ENCODE measurements around the gene PARD6B. TPM values are rescaled to one million over a fixed set of nuclear protein-coding genes. Genes with fewer than 3 reads are reported as not detected.
A peak's percentile ranks its signal among the peaks of the same experiment; 100 is the strongest.
"Not testable (repeated sequence)": the region's sequence is repeated elsewhere in the genome, so short reads cannot be mapped to it uniquely, and the experiment has no call there.

Gene PARD6B
- total and polyA plus RNA-seq, 8 donors: 3.1 to 17.8 (median 10.6) TPM

DNA sequence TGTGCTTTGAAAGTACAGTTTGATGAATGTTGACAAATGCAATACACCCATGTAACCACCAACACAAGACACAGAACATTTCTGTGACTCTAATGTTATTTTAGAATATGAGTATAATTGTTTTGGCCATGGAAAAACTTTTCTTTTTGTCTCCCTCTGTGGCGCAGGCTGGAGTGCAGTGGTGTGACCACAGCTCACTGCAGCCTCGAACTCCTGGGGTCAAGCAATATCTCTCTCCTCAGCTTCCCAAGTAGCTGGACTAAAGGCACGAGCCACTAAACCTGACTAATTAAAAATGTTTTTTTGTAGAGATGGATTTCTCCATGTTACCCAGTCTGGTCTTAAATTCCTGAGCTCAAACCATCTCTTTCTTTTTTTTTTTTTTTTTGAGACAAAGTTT, 43.1 kb downstream of the PARD6B start:
- FAIRE-seq (no peak), DNase-seq (peak in 2 of 6 donors; percentile 2 to 11), ATAC-seq (no peak)
- TF ChIP-seq, protein P1, sequence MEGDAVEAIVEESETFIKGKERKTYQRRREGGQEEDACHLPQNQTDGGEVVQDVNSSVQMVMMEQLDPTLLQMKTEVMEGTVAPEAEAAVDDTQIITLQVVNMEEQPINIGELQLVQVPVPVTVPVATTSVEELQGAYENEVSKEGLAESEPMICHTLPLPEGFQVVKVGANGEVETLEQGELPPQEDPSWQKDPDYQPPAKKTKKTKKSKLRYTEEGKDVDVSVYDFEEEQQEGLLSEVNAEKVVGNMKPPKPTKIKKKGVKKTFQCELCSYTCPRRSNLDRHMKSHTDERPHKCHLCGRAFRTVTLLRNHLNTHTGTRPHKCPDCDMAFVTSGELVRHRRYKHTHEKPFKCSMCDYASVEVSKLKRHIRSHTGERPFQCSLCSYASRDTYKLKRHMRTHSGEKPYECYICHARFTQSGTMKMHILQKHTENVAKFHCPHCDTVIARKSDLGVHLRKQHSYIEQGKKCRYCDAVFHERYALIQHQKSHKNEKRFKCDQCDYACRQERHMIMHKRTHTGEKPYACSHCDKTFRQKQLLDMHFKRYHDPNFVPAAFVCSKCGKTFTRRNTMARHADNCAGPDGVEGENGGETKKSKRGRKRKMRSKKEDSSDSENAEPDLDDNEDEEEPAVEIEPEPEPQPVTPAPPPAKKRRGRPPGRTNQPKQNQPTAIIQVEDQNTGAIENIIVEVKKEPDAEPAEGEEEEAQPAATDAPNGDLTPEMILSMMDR (IDR thresholded peaks at IDR 0.05): no peak
- Histone ChIP-seq H3K36me3 (no peaks in the 10 kb centered on the region), H3K4me3 (no peak overlapping the region), H3K4me1 (no peaks in the 10 kb centered on the region), H3K27me3 (no peaks in the 10 kb centered on the region), H3K9me3 (no peaks in the 10 kb centered on the region), H3K27ac (no peak overlapping the region)
- intact Hi-C loops (cut with DNase I): no loop called here
- 68 to 82% methylated on average over 3 of the region's 3 CpGs for WGBS, 2 donors

DNA sequence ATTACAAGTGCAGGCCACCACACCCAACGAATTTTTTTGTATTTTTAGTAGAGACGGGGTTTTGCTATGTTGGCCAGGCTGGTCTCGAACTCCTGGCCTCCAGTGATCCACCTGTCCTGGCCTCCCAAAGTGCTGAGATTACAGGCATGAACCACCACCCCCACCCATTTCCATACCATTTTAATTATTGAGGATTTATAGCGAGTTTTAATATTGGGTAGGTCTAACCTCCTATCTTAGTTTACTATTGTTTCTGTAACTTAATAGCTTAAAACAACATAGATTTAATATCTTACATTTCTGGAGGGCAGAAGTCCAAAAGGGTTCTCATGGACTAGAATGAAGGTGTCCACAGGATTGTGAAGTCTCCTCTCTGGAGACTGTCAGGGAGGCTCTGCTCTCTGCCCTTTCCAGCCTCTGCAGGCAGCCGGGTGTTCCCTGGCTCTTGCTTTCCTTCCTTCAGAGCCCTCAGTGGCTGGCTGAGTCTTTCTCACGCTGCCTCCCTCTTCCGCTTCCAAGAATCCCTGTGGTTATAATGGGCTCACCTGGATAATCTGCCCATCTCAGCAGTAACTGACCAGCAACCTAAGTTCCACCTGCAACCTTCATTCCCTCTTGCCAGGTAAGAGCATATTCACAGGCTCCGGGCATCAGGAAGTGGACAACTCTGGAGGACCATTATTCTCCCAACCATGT, 44.9 kb downstream of the PARD6B start:
- no peak overlapping the region for H3K27ac ChIP-seq
- no peaks in the 10 kb centered on the region for H3K9me3 ChIP-seq
- no peaks in the 10 kb centered on the region for H3K4me1 ChIP-seq
- DNase-seq: peak in 1 of 6 donors; percentile 9
- TF ChIP-seq, protein P1 (IDR thresholded peaks at IDR 0.05): no peak
- H3K36me3 ChIP-seq: no peaks in the 10 kb centered on the region
- H3K4me3 ChIP-seq: no peak overlapping the region
- no peak for FAIRE-seq
- no peaks in the 10 kb centered on the region for H3K27me3 ChIP-seq
- intact Hi-C loops (cut with DNase I): no loop called here
- WGBS, 2 donors: 66 to 76% methylated on average over 8 of the region's 8 CpGs
- no peak for ATAC-seq

- 50 to 78% methylated on average over 2 of the region's 2 CpGs for WGBS, 2 donors
- Histone ChIP-seq H3K4me1 (no peaks in the 10 kb centered on the region), H3K27me3 (no peaks in the 10 kb centered on the region), H3K36me3 (no peaks in the 10 kb centered on the region), H3K4me3 (no peak overlapping the region), H3K27ac (no peak overlapping the region), H3K9me3 (no peaks in the 10 kb centered on the region)
- FAIRE-seq: no peak
- TF ChIP-seq, protein P1 (IDR thresholded peaks at IDR 0.05): no peak
- intact Hi-C loops (cut with DNase I): no loop called here
- DNase-seq: no peak
- ATAC-seq: no peak
Observed at GRCh38 chr20:50777373-50777772, 46.0 kb downstream of the PARD6B start.

DNA sequence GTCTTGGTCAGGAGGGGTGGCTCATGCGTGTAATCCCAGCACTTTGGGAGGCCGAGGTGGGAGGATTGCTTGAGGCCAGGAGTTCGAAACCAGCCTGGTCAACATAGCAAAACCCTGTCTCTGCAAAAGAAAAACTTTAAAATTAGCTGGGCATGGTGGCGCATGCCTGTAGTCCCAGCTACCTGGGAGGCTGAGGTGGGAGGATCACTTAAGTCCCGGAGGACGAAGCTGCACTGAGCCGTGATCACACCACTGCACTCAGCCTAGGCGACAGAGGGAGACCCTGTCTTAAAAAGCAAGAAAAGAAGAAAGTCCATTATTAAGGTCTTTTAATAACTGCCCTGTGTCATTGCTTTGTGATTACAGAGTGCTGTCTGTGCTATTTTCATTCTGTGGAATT, 47.6 kb downstream of the PARD6B start:
- H3K4me3 ChIP-seq; FAIRE-seq; H3K27ac ChIP-seq; intact Hi-C loops (cut with DNase I); H3K27me3 ChIP-seq; DNase-seq; H3K9me3 ChIP-seq; H3K36me3 ChIP-seq; ATAC-seq; H3K4me1 ChIP-seq: not testable (repeated sequence)
- 92 to 93% methylated on average over 8 of the region's 8 CpGs for WGBS, 2 donors

GRCh38 chr20:50783390-50783789, 52.0 kb downstream of the PARD6B start:
- no peaks in the 10 kb centered on the region for H3K36me3 ChIP-seq
- H3K27me3 ChIP-seq: no peaks in the 10 kb centered on the region
- ATAC-seq (no peak), DNase-seq (no peak), FAIRE-seq (no peak)
- no peaks in the 10 kb centered on the region for H3K9me3 ChIP-seq
- WGBS, 2 donors: 82 to 83% methylated on average over 2 of the region's 2 CpGs
- TF ChIP-seq, protein P1 (IDR thresholded peaks at IDR 0.05): no peak
- H3K4me1 ChIP-seq: no peaks in the 10 kb centered on the region
- H3K4me3 ChIP-seq: no peak overlapping the region
- intact Hi-C loops (cut with DNase I): no loop called here
- no peak overlapping the region for H3K27ac ChIP-seq
